ENCODE data around the gene MTG1.
"Not testable (repeated sequence)": the region's sequence is repeated elsewhere in the genome, so short reads cannot be mapped to it uniquely, and the experiment has no call there.

Gene MTG1

DNA sequence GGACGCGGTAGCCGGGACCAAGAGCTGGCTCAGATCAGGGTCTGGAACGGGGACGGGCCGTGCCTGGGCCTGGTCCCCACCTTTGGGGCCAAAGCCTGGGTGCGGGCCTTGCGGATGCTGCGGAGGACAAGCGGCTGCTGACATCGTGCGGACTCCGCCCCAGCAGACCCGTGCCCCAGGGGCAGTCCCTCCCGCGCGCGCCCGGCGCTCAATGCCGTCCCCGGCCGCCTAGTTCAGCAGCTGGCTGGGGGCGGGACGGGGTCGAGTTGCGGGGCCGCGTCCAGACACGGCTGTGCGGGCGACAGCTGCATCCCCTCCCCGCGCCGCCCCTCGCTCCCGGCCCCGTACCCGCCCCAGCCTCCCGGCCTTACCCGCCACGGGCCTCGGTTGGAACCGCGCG, 30.1 kb downstream of the MTG1 start:
- DNase-seq (ENCODE audit: low spot score), result not testable (repeated sequence)

DNA sequence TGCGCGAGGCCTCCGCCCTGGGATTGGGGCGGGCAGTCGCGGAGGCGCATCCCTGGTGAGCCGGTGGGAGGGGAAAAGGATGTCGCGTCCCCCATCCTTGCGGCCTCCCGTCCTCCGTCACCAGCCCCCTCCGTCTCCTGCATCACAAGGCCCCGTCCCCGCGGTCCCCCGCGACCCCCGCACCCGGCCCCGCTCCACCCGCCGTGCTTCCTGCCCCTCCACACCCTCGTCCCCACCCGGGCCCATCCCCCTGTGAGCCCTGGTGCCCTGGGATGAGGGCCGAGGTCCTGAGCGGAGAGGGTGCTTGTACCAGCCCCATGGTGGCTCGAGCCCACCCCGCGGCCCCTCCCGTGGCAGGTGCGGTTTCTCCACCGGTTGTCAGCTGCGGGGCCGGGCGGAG, 30.6 kb downstream of the MTG1 start, which contains the start of gene SPRN:
Gene SPRN (minus strand): TSS at position 25 of the 400 bp plus-strand sequence. CDS start 944 bp downstream, outside the sequence.
- DNase-seq (ENCODE audit: low spot score), result not testable (repeated sequence)

DNA sequence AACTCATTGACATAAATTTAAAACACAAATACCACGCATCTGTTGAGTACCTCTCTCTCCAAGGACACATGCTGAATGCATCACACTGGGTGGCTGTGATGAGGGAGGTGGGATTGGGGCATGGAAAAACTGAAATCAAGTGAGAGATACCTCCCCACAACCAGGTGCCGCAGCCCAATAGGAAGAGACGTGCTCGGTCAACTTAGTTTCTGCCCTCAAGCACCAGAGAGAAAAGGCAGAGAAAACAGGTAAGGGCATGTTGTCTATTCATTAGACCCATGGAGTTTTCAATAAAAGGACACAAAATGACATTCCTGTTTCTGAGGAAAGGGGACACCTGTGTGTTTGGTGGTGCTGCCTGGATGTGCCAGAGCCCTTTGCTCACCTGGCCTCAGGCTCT, 35.6 kb downstream of the MTG1 start:
- not testable (repeated sequence) for DNase-seq (ENCODE audit: low spot score)

DNA sequence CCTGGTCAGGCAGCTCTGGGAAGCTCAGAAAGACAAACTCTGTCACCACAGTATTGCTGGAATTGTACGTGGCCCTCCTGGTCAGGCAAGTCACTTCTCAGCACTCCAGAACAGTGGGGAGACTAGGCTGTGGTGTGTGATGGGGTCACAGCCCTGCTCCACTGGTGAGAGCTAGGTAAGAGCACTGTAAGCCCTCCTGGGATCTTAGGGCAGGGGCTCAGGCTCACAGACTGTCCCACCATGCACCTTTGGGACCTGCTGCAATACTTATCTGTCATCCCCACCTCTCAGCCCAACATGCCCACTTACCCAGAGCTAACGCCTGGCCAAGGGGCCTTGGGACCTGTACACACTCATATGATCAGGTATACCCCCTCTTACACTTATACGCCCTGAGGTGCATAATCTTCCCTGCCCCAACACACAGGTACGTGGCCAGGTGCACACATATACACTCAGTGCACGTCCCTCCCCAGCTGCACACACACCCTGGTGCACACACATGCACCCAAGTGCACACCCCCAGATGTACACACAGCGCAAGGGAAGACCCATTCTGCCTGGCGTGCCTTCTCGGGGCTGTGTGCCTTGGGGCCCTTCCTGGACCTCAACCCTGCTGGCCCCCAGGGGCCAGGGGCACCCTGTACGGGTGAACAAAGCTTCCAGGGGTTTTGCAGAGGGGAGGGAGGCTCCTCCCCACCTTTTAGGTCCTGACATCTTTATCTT, 38.1 kb downstream of the MTG1 start:
- not testable (repeated sequence) for DNase-seq (ENCODE audit: low spot score)

DNA sequence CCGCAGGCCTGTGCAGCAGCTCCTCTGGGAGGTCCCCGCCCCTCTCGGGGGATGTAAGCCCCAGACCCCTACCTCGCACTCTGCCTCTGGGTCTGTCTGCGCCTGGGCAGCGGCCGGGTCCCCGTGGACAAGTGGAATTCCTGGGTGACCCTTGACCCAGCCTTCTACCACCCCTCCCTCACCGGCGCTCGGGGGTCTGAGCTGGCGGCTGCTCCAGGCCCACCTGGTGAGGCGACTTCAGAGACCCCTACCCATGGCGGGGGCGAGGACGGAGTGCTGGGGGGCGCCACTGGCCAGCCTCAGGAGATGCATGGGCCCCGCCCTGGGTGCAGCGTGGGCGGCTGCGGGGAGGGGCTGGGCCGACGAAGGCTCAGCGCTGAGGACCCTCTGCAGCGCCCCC, 38.8 kb downstream of the MTG1 start:
- not testable (repeated sequence) for DNase-seq (ENCODE audit: low spot score)

DNA sequence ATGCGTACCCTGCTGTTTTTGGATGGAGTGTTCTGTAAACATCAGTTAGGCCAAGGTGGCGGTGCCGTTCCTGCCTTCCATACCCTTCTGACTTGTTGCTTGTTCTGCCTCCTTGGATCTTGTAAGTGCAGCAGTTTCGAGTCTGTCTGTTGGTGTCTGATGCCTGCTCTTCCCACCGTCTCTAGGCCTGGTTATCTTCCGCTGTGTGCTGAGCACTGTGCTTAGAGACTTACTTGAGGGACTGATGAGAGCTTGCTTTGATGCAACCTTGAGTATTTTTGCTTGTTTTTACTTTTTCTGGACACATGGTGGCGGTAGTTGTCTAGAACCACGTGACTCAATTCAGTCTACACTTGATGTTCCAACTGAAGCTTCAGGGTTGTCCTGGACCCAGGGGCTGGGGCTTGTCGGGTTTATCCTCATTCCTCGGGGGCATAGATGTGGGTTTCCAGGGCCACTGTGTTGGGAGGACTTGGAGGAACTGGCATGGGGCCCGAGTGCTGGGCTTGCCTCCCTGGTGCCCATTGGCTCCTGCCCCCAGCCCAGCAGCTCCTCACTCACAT, 44.8 kb downstream of the MTG1 start:
- DNase-seq (ENCODE audit: low spot score), result peak; percentile 33

DNA sequence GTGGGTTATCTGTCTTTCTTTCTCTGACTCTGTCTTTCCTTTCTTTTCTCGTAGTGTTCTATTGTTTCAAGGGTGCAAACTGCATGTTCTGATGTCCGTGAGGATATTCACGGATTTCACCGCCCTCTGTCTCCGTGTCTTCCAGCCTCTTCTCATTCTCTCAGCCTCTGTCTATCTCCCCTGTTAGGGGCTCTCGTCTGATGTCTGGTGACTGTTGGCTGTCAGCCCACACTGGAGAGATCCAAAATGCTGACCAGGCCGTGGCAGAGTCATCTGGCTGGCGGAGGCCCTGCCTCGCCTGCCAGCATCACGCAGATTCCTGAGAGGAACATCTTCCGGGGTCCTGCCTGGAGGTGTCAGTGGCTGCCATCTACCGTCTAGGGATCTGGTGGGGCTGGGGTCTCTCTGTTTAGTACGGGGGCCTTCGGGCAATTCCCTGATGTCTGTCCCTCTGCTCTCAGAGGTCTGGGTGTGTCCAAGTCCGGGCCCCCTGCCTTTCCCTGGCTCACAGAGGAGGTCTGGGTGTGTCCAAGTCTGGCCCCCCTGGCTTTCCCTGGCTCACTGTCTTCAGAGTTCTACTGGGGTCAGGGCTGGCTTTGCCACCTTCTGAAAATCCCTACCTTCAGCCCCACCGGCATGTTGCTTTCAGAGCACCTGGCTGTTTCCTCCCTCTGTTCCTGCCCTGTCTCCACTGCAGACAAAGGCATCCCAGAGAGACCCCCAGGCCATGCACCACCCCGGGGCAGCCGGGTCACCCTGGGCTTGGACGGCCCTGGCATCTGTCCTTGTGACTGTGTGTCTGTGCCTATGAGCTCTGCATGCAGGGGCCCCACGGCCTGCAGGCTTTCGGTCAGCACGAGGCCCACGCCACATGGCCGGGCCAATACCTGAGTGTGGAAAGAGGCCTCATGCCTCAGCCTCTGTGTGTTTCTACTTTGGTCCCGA, 45.8 kb downstream of the MTG1 start:
- DNase-seq (ENCODE audit: low spot score), result no peak

DNA sequence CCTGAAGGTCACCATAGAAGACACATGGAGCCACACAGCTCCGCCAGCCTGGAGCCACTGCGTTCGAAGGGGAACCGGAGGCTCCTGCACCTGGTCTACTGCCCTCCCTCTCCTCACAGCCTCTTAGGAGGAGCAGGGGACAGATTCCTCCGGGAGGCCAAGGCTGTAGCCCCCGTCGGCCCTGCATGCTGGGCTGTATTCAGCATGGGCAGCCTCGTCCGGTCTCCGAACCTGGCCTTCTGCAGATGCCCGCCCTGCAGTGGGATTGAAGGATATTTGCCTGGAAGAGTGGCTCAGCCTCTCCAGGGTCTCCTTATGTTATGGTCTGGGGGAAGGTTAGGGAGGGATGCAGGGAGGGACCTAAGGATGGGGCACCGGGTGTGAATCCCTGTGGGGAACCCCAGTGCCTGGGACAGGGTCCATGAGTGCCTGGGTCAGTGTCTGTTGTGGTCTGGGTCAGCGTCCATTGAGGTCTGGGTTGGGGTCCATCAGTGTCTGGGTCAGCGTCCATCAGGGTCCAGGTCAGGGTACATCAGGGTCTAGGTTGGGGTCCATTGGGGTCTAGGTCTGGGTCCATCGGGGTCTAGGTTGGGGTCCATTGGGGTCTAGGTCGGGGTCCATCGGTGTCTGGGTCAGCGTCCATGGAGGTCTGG, 46.8 kb downstream of the MTG1 start:
- no peak for DNase-seq (ENCODE audit: low spot score)

DNA sequence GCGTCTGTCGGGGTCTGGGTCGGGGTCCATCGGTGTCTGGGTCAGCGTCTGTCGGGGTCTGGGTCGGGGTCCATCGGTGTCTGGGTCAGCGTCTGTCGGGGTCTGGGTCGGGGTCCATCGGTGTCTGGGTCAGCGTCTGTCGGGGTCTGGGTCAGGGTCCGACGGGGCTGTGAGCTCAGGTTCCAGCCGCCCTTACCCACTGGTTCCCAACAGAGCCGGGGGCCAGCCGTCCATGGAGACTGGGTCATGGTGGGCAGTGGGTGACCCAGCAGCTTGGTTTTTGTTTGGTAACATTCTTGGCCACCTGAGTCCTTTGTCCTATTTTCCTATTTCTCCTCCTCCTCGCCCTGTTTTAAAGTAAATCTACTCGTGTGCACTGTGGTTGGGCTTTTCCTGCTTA, 47.4 kb downstream of the MTG1 start:
- not testable (repeated sequence) for DNase-seq (ENCODE audit: low spot score)

DNA sequence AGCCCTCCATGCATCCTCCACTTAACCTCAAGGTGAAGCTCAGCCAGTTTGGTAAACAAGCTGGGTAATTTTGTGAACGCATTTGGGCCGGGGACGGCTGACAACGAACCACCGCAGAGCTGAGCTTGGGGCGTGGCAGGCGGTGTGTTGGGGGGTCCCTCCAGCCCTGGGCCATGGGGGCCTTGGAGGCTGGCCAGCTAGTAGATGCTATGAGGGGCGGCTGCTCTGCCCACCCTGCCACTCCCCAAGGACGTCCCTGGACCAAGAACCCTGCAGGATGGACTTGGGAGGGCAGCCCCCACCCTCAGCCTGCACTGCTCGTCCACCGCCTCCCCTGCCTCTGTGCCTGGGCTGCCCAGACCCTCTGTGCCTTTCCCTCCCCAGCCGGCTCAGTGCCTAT, 47.8 kb downstream of the MTG1 start:
- no peak for DNase-seq (ENCODE audit: low spot score)

DNA sequence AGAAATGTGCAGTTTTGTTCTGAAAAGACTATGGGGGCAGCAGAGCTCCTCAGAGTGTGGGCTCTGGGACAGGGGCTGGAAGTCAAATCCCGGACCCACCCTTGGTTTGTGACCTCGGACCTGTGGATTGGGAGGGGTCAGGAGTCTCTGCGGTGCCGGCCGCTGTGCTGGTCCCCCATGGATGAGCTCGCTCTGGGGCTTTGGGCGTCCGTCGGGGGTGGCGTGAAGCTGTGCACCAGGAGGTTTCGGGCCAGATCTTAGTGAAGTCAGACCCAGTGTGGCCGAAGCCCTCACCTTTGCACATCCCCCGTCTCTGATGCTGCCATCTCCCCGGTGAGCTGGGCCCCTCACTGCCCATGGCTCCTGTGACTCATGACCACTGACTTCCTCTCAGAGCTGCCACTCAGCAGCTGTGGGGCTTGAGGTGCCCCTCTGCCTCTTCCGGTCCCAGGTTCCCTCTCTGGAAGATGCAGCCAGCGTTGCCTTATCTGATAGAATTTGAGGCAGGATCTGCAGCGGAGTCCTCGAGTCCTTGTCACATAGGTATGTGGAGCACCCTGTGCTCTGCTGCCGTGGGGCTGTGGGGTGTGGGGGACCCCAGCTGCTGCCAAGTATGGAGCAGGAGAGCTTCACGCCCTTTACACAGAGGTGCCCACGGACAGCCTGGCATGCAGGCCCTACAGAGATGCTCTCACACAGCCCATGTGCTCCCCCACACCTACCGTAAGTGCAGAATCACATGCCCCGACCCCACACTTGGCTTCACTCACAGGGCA, 48.4 kb downstream of the MTG1 start:
- DNase-seq (ENCODE audit: low spot score), result no peak

DNA sequence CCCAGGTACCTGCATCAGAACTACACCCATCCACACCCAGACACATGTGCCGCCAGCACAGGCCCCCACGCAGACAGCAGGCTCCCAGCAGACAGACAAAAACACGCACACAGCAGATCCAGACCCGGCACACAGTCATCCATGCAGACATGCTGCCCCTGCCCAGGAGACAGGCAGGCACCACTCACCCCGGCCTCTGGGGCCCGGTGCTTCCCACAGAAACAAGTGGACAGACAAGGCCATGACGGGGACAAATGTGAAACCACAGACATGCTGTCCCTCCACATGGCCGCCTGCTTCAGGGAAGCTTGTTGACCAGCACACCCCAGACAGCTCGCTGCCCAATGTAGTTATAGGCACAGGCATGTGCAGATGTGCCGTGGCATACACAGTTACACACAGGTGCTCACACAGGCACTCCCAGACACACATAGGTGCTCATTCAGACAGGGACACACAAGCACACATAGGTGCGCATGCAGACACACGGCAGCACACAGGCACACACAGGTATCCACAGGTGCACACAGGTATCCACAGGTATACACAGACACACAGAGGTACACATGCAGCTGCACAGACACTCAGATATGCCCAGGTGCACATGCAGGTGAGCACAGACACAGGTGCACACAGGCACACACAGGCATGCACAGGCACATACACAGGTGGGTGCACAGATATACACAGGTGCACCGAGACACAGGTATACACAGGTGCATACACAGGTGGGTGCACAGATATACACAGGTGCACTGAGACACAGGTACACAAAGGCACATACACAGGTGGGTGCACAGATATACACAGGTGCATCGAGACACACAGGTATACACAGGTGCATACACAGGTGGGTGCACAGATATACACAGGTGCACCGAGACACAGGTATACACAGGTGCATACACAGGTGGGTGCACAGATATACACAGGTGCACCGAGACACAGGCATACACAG, 49.3 kb downstream of the MTG1 start:
- no peak for DNase-seq (ENCODE audit: low spot score)

DNA sequence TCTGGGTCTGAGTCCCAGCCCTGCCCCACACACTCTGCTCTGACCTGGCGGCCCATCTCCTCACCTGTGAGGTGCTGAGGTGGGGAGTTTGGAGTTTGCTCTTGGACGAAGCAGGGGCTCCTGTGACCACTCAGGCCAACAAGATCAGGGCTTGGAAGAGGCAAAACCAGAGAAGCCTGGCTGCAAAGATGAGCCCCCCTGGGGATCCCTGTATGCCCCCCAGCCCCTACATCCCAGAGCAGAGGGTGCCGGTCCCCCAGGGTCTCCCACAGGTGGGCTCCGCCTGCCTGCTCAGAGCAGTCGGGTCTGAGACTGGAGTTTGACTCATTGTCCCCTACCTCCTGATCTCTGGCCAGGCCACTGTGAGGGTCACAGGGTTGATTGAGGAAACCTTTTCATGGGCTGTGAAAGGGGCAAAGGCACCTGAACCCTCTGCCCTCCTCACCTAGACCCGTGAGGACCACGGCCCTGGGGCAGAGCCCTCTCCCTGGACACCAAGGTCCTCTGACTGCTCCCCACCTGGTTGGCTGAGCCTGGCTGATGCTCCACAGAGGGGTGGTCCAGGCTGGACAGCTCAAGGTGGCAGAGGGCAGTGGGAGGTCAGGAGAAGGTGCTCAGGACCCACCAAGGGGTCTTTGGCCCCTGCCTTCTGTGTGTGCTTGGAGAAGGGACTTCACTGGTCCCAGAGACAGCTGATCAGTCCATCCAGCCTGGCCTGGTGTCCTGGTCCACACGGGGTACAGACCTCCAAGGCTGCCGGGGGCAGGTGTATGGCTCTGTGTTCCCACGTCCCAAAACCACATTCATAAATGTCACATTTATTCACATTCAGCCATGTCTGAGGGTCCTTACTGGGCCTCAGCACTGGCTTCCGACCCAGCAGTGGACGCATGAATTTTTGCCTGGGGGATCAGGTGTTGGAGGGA, 50.6 kb downstream of the MTG1 start:
- no peak for DNase-seq (ENCODE audit: low spot score)

DNA sequence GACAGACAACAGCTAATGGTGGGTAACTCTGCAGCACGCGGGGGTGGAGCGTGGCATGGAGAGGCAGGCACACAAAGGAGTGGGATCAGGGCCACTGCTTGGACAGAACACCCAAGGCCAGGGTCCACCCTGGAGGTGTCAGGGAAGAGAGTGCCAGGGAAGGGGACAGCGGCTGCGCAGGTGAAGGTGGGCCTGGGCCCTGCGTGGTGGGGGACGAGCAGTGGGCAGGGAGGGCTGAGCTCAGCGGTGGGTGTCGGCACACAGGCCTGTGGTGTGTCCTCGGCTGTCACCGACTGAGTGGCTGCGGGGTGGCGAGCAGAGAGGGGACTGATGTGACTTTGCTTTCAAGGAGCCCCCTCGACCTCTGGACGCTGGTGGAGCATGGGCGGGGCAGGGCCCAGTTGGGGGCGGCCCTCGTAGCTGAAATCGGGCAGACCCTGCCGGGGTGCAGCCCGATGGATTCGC, 51.3 kb downstream of the MTG1 start:
- no peak for DNase-seq (ENCODE audit: low spot score)

DNA sequence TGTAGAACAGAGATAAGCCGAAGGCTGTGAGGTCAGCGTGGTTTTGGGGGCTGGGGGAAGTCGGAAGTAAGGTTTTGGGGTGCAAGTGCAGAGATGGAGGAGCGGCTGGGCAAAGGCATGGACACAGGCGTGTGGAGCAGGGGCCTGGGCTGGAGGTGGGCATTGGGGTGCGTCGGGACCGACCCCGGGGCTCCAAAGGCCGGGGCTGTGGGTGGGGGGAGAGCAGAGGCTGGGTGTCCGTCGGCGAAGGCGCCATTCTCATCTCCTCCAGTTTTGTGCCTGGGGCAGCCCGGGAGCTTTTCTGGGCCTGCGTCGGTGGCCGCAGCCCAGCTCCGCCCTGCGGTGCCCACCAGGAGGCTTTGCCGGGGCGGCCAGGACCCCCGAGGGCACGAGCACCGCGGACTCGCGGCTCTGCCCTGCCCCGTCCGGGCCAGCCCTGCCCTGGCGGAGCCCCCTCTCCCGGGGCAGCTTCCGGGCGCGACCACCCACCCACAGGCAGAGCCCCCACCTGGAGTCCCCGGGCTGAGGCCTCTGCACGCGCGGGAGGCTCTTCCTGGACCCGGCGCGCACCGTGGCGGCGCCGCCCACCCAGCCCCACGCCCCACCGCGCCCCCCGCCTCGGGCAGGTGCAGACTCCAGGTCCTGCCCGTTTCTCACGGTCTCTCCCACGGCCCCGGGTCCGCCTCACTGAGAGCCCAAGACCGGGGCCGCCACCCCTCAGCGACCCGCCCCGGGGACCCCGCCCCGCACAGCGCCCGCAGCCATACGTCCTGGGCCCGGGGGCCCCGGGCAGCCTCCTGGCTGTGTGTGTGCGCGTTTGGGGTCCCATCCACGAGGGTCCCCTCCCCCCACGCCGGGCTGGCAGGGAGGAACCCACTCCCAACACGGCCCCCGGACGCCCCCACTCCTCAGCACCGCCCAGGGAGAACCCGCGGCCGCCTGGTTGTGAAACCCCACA, 52.1 kb downstream of the MTG1 start:
- DNase-seq (ENCODE audit: low spot score), result no peak

DNA sequence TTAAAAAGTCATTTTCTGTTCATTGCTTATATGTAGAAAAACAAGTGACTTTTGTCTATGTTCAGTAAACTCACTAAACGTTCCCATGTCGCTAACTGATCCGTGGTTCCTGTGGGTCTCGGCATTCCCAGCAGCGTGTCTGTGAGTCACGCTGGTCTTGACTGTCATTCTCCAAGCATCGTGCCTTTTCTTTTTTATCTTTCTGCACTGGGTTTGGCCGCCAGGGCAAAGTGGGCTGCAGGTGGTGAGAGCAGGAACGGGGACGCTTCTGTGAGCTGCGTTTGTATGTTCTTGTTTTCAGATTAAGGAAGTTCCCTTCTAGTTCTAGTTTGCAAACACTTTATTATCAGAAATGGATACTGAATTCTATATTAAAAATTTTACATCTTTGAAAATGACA, 53.0 kb downstream of the MTG1 start:
- no peak for DNase-seq (ENCODE audit: low spot score)

DNA sequence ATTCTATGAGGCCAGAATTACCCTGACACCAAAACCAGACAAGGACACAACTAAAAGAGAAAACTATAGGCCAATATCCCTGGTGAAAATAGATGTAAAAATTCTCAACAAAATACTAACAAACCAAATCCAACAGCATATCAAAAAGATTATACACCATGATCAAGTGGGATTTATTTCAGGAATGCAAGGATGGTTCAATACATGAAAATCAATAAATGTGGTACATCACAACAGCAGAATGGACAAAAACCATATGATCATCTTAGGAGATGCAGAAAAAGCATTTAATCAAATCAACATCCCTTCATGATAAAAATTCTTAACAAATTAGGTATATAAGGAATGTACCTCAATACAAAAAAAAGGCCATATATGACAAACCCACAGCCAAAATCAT, 54.2 kb downstream of the MTG1 start:
- no peak for DNase-seq (ENCODE audit: low spot score)

DNA sequence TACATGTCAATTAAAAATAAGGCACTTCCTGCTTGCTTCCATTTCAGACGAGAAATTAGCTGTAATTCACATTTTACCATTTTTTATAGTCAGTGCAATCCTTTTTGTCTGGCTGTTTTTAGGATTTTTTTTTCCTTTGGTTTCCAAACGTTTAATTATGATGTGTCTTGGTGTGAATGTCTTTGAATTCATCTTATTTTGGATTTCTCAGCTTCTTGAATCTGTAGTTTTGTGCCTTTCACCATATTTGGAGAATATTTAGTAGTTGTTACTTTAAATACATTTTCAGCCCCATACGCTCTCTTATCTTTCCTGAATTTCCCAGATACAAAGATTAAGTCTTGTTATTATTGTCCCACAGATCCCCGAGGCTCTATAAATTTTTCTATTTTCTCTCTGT, 57.4 kb downstream of the MTG1 start:
- DNase-seq (ENCODE audit: low spot score), result no peak

Data from SW480 (cell line).